Liver (tissue), 9 donors: ENCODE data around the gene LRMDA. TPM values are rescaled to one million over a fixed set of nuclear protein-coding genes. Genes with fewer than 3 reads are reported as not detected.

Source experiments
- DNase-seq: peaks from one replicate; pipeline ENCODE4 v3.0.0-alpha.2; 2017; ENCODE audit warnings: low spot score
- H3K27ac ChIP-seq, 2 donors: one replicate each; pipeline ENCODE4 v1.7.0; 2013; ENCODE audit warnings: inconsistent platforms in 2 of 2, low read length in 2 of 2, control low read depth in 1 of 2, low read depth in 1 of 2, mild to moderate bottlenecking in 1 of 2
- H3K27me3 ChIP-seq, 4 donors: one replicate each; pipeline versions ENCODE4 v1.6.1 to v1.7.0; 2013; ENCODE audit warnings: low read length in 3 of 4, inconsistent platforms in 1 of 4, mild to moderate bottlenecking in 1 of 4, moderate library complexity in 1 of 4; ENCODE audit not compliant: control insufficient read depth in 4 of 4, insufficient read depth in 4 of 4
- H3K36me3 ChIP-seq, 4 donors: one replicate each; pipeline versions ENCODE4 v1.6.1 to v1.7.0; 2013; ENCODE audit warnings: low read length in 3 of 4, mild to moderate bottlenecking in 3 of 4, low read depth in 1 of 4, moderate library complexity in 1 of 4; ENCODE audit not compliant: control insufficient read depth in 4 of 4, insufficient read depth in 3 of 4
- H3K4me1 ChIP-seq, 4 donors: one replicate each; pipeline versions ENCODE4 v1.6.1 to v1.7.0; 2013; ENCODE audit warnings: low read length in 3 of 4, mild to moderate bottlenecking in 3 of 4, moderate library complexity in 1 of 4; ENCODE audit not compliant: control insufficient read depth in 4 of 4, insufficient read depth in 4 of 4
- H3K4me3 ChIP-seq, 3 donors: one replicate each; pipeline versions ENCODE4 v1.6.1 to v1.7.0; 2013; ENCODE audit warnings: low read length in 3 of 3, control low read depth in 1 of 3, low read depth in 1 of 3, mild to moderate bottlenecking in 1 of 3
- H3K9ac ChIP-seq, 2 donors: one replicate each; pipeline ENCODE4 v1.7.0; 2013; ENCODE audit warnings: low read length in 2 of 2, mild to moderate bottlenecking in 2 of 2, moderate library complexity in 2 of 2, control low read depth in 1 of 2, low read depth in 1 of 2
- H3K9me3 ChIP-seq, 4 donors: one replicate each; pipeline versions ENCODE4 v1.6.1 to v1.7.0; 2013; ENCODE audit warnings: low read length in 3 of 4; ENCODE audit not compliant: control insufficient read depth in 4 of 4
- EGR1 ChIP-seq, 2 donors: IDR thresholded peaks; 2 replicates each; pipeline ENCODE4 v1.6.1; 2016 to 2018; ENCODE audit warnings: antibody characterized with exemption in 2 of 2, low read depth in 2 of 2
- FOXA1 ChIP-seq: IDR thresholded peaks from 2 replicates; pipeline ENCODE4 v1.6.1; 2016; ENCODE audit warnings: antibody characterized with exemption
- FOXA2 ChIP-seq: IDR thresholded peaks from 2 replicates; pipeline ENCODE4 v1.6.1; 2016; ENCODE audit warnings: antibody characterized with exemption
- GABPA ChIP-seq, 2 donors: IDR thresholded peaks in 1 of 2; conservative IDR thresholded peaks in 1 of 2; 2 replicates each; pipeline ENCODE4 v1.6.1; 2016; ENCODE audit warnings: antibody characterized with exemption in 2 of 2, mild to moderate bottlenecking in 1 of 2, moderate library complexity in 1 of 2
- HNF4A ChIP-seq, 2 donors: conservative IDR thresholded peaks; 2 replicates each; pipeline ENCODE4 v1.6.1; 2016; ENCODE audit warnings: antibody characterized with exemption in 2 of 2, mild to moderate bottlenecking in 2 of 2
- HNF4G ChIP-seq: IDR thresholded peaks from 2 replicates; pipeline ENCODE4 v1.6.1; 2016; ENCODE audit warnings: antibody characterized with exemption
- JUND ChIP-seq, 2 donors: IDR thresholded peaks; 2 replicates each; pipeline ENCODE4 v1.6.1; 2016; ENCODE audit warnings: antibody characterized with exemption in 2 of 2
- NR2F2 ChIP-seq: IDR thresholded peaks from 2 replicates; pipeline ENCODE4 v1.6.1; 2016; ENCODE audit warnings: antibody characterized with exemption
- RAD21 ChIP-seq, 2 donors: IDR thresholded peaks; 2 replicates each; pipeline ENCODE4 v1.6.1; 2016; ENCODE audit warnings: antibody characterized with exemption in 2 of 2, mild to moderate bottlenecking in 2 of 2
- RXRA ChIP-seq, 2 donors: IDR thresholded peaks; 2 replicates each; pipeline ENCODE4 v1.6.1; 2017 to 2018; ENCODE audit warnings: antibody characterized with exemption in 2 of 2, mild to moderate bottlenecking in 1 of 2
- SP1 ChIP-seq: IDR thresholded peaks from 2 replicates; pipeline ENCODE4 v1.6.1; 2018; ENCODE audit warnings: antibody characterized with exemption, mild to moderate bottlenecking
- TAF1 ChIP-seq: conservative IDR thresholded peaks from 2 replicates; pipeline ENCODE4 v1.6.1; 2016; ENCODE audit warnings: antibody characterized with exemption, mild to moderate bottlenecking
- YY1 ChIP-seq: IDR thresholded peaks from 2 replicates; pipeline ENCODE4 v1.6.1; 2016; ENCODE audit warnings: antibody characterized with exemption, mild to moderate bottlenecking
- WGBS: extraction: QIAGEN DNeasy Blood & Tissue Kit; methylation state at CpG from one replicate; pipeline ENCODE4 v1.1.7; 2013; 5-methylcytosine and 5-hydroxymethylcytosine counted together
- polyA plus RNA-seq, 2 donors: library from polyadenylated mRNA; stranded (reverse) in 1 of 2; unstranded in 1 of 2; fragments of 200-250 nt in 1 of 2; fragments of >200 nt in 1 of 2; fragmentation: Nextera tagmentation in 1 of 2; extraction: Ambion mirVana in 1 of 2; gene quantifications; one replicate each; pipeline versions ENCODE4 v1.2.1 to v1.2.3, GENCODE V29; 2013 to 2015
- total RNA-seq, 2 donors: library from RNA; depleted of rRNA; stranded (reverse); fragments of >200 nt; gene quantifications; one replicate each; pipeline ENCODE4 v1.2.3, GENCODE V29; 2014
- TF ChIP-seq, protein P1 (sequence below): IDR thresholded peaks from 2 replicates; pipeline ENCODE4 v1.6.1; 2016; ENCODE audit warnings: antibody characterized with exemption
- TF ChIP-seq, protein P2 (sequence below): IDR thresholded peaks from 2 replicates; pipeline ENCODE4 v1.6.1; 2016; ENCODE audit warnings: antibody characterized with exemption, mild to moderate bottlenecking
- TF ChIP-seq, protein P3 (sequence below): IDR thresholded peaks from 2 replicates; pipeline ENCODE4 v1.6.1; 2016; ENCODE audit warnings: antibody characterized with exemption
- donor health status: healthy.
- donor health status: healthy.
- donor health status: healthy.
- donor health status: healthy.
- donor health status: healthy.

LRMDA gene
- total and polyA plus RNA-seq, 4 donors = 7.9 to 15.8 (median 11.3) TPM

DNA sequence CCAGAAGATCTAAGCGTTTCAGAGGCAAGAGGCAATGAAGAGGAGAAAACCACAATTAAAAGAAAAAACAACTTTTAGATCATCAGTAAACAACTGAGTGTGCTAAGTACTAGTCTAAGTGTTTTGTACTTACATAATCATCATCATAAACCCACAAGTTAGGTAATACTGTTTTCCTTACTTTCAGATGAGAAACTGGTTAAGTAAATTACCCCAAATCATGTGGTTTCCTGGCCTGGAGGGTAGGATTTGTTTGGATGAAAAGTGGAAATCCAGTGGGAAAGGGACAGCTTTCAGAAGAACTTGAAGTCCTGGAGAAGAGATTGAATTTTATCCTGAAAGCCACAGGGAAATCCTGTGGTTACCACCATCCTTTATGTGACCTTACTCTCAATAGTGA lies 463.3 kb downstream of the LRMDA start:
- Histone ChIP-seq H3K36me3 (no peaks in the 10 kb centered on the region), H3K9ac (no peak overlapping the region), H3K27me3 (no peaks in the 10 kb centered on the region), H3K27ac (no peak overlapping the region), H3K4me3 (no peak overlapping the region), H3K9me3 (no peaks in the 10 kb centered on the region), H3K4me1 (no peaks in the 10 kb centered on the region)
- no peak for TF ChIP-seq TAF1
- TF ChIP-seq NR2F2 = no peak
- TF ChIP-seq SP1 = no peak
- TF ChIP-seq GABPA (IDR thresholded peaks at IDR 0.05 in 1 of 2, conservative IDR thresholded peaks at IDR 0.05 in 1 of 2) = no peak
- no peak for TF ChIP-seq RAD21 (IDR thresholded peaks at IDR 0.05)
- no peak for TF ChIP-seq FOXA1
- TF ChIP-seq YY1 = no peak
- TF ChIP-seq, protein P1, sequence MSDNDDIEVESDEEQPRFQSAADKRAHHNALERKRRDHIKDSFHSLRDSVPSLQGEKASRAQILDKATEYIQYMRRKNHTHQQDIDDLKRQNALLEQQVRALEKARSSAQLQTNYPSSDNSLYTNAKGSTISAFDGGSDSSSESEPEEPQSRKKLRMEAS = no peak
- no peak for TF ChIP-seq RXRA (IDR thresholded peaks at IDR 0.05)
- TF ChIP-seq EGR1 (IDR thresholded peaks at IDR 0.05; ENCODE audit: low read depth in 2 of 2) = no peak
- 95% methylated on average over 1 of the region's 1 CpG for WGBS
- DNase-seq = no peak

DNA sequence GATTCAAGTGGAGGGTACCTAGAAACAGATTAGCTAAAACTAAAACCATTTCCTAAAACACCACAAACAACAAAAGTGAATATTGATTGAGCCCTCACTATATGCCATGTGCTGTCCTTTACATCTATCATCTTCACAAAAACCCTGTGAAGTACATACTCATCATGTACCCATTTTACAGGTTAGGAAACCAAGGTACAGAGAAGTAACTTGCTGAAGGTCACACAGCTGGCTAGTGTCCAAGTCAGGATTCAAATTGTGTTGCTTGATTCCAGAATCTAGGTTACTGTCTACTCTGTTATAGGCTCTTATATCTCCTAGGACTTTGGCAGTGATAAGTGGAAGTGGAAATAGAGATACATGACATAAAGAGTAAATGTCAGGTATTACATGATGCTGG lies 463.8 kb downstream of the LRMDA start:
- Histone ChIP-seq H3K9me3 (no peaks in the 10 kb centered on the region), H3K36me3 (no peaks in the 10 kb centered on the region), H3K4me1 (no peaks in the 10 kb centered on the region), H3K4me3 (no peak overlapping the region), H3K9ac (no peak overlapping the region), H3K27me3 (no peaks in the 10 kb centered on the region), H3K27ac (no peak overlapping the region)
- TF ChIP-seq RAD21 (IDR thresholded peaks at IDR 0.05) = no peak
- TF ChIP-seq GABPA (IDR thresholded peaks at IDR 0.05 in 1 of 2, conservative IDR thresholded peaks at IDR 0.05 in 1 of 2) = no peak
- TF ChIP-seq HNF4A (conservative IDR thresholded peaks at IDR 0.05) = no peak
- TF ChIP-seq, protein P2, sequence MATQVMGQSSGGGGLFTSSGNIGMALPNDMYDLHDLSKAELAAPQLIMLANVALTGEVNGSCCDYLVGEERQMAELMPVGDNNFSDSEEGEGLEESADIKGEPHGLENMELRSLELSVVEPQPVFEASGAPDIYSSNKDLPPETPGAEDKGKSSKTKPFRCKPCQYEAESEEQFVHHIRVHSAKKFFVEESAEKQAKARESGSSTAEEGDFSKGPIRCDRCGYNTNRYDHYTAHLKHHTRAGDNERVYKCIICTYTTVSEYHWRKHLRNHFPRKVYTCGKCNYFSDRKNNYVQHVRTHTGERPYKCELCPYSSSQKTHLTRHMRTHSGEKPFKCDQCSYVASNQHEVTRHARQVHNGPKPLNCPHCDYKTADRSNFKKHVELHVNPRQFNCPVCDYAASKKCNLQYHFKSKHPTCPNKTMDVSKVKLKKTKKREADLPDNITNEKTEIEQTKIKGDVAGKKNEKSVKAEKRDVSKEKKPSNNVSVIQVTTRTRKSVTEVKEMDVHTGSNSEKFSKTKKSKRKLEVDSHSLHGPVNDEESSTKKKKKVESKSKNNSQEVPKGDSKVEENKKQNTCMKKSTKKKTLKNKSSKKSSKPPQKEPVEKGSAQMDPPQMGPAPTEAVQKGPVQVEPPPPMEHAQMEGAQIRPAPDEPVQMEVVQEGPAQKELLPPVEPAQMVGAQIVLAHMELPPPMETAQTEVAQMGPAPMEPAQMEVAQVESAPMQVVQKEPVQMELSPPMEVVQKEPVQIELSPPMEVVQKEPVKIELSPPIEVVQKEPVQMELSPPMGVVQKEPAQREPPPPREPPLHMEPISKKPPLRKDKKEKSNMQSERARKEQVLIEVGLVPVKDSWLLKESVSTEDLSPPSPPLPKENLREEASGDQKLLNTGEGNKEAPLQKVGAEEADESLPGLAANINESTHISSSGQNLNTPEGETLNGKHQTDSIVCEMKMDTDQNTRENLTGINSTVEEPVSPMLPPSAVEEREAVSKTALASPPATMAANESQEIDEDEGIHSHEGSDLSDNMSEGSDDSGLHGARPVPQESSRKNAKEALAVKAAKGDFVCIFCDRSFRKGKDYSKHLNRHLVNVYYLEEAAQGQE = no peak
- TF ChIP-seq EGR1 (IDR thresholded peaks at IDR 0.05; ENCODE audit: low read depth in 2 of 2) = no peak
- TF ChIP-seq YY1 = no peak
- no peak for TF ChIP-seq JUND (IDR thresholded peaks at IDR 0.05)
- TF ChIP-seq HNF4G = no peak
- TF ChIP-seq, protein P3, sequence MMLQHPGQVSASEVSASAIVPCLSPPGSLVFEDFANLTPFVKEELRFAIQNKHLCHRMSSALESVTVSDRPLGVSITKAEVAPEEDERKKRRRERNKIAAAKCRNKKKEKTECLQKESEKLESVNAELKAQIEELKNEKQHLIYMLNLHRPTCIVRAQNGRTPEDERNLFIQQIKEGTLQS = no peak
- no peak for TF ChIP-seq NR2F2
- no peak for TF ChIP-seq FOXA2
- DNase-seq = no peak

DNA sequence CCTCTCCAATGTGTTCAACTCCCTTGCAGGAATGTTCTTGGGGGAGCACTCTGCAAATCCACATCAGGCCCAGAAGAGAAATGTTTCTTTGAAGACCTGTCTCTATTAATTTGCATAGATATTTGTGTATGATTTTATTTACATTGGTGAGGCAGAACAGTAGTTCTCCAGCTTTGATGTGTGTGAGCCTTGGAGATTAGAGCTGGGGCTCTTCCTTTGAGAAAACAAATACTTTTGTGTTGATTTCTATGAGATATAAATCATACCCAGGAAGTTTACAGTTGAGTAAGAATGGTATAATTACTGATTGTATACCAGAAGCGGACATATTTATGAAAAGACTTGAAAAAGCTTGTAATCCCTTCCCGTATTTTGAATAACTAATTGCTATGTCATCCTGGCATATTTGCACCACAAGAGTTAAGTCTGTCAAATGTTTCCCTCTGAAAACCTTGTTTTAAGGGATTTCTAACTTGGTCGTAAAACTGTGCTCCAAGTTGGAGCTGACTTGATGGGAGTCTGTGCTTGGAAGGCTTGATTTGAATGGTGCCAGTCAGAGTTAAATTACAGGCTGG lies 468.5 kb downstream of the LRMDA start:
- Histone ChIP-seq H3K9me3 (no peaks in the 10 kb centered on the region), H3K27me3 (no peaks in the 10 kb centered on the region), H3K4me1 (no peaks in the 10 kb centered on the region), H3K27ac (no peak overlapping the region), H3K4me3 (no peak overlapping the region), H3K9ac (no peak overlapping the region), H3K36me3 (no peaks in the 10 kb centered on the region)
- WGBS = 92% methylated on average over 3 of the region's 3 CpGs
- no peak for DNase-seq
- no peak for TF ChIP-seq FOXA2
- no peak for TF ChIP-seq GABPA (IDR thresholded peaks at IDR 0.05 in 1 of 2, conservative IDR thresholded peaks at IDR 0.05 in 1 of 2)
- TF ChIP-seq EGR1 (IDR thresholded peaks at IDR 0.05; ENCODE audit: low read depth in 2 of 2) = no peak
